Prostate gland (tissue), 2 donors: Measurements from ENCODE around the gene SUMO3. TPM values are rescaled to one million over a fixed set of nuclear protein-coding genes. Genes with fewer than 3 reads are reported as not detected.

Source experiments
- DNase-seq: peaks from one replicate; pipeline ENCODE4 v3.0.0-alpha.2; 2019; ENCODE audit warnings: low spot score
- H3K27ac ChIP-seq, 2 donors: fragments of 200-600 bp; sonication (generic); 2 replicates each; pipeline ENCODE4 v1.5.1; 2017 to 2019
- H3K27me3 ChIP-seq: fragments of 200-600 bp; sonication (generic); replicated peaks from 2 replicates; pipeline ENCODE4 v1.5.1; 2019; ENCODE audit not compliant: insufficient read depth
- H3K36me3 ChIP-seq, 2 donors: fragments of 200-600 bp; sonication (generic); 1 replicate in 1 of 2; 2 replicates in 1 of 2; pipeline versions ENCODE4 v1.5.1 to v1.8.1; 2017 to 2019
- H3K4me1 ChIP-seq: fragments of 200-600 bp; sonication (generic); replicated peaks from 2 replicates; pipeline ENCODE4 v1.5.1; 2019
- H3K4me3 ChIP-seq, 2 donors: fragments of 200-600 bp; sonication (generic); 2 replicates each; pipeline ENCODE4 v1.5.1; 2017 to 2019
- H3K9me3 ChIP-seq: fragments of 200-600 bp; sonication (generic); 2 replicates; pipeline ENCODE4 v1.5.1; 2017
- POLR2A ChIP-seq: fragments of 450-650 bp; IDR thresholded peaks from one replicate; pipeline ENCODE4 v1.6.1; 2016; ENCODE audit warnings: antibody characterized with exemption, mild to moderate bottlenecking
- POLR2AphosphoS5 ChIP-seq: sonication (generic); formaldehyde crosslinking; IDR thresholded peaks from one replicate; pipeline ENCODE4 v1.6.1; 2017; ENCODE audit warnings: antibody characterized with exemption
- WGBS: methylation state at CpG from one replicate; pipeline ENCODE4 v1.1.5; 2018; 5-methylcytosine and 5-hydroxymethylcytosine counted together
- intact Hi-C: fragments of 100-400 bp; cut with DNase I; formaldehyde crosslinking; loops from one replicate; pipeline ENCODE4 v1.14.2; 2022
- total RNA-seq, 2 donors: library from RNA; depleted of rRNA; stranded (reverse); fragments of >200 nt; gene quantifications; one replicate each; pipeline ENCODE4 v1.1.0, GENCODE V29; 2016
- TF ChIP-seq, protein P1 (sequence below), 4 experiments: fragments of 200-600 bp in 2 of 4; fragments of 450-650 bp in 2 of 4; sonication (generic) in 2 of 4; IDR thresholded peaks; 1 replicate in 3 of 4; 2 replicates in 1 of 4; pipeline ENCODE4 v1.5.1; 2016 to 2019; ENCODE audit warnings: antibody characterized with exemption in 4 of 4, mild to moderate bottlenecking in 2 of 4, moderate library complexity in 2 of 4

SUMO3 gene
- total RNA-seq, 2 donors from 2014 or later = 78.3 to 92.2 TPM

DNA sequence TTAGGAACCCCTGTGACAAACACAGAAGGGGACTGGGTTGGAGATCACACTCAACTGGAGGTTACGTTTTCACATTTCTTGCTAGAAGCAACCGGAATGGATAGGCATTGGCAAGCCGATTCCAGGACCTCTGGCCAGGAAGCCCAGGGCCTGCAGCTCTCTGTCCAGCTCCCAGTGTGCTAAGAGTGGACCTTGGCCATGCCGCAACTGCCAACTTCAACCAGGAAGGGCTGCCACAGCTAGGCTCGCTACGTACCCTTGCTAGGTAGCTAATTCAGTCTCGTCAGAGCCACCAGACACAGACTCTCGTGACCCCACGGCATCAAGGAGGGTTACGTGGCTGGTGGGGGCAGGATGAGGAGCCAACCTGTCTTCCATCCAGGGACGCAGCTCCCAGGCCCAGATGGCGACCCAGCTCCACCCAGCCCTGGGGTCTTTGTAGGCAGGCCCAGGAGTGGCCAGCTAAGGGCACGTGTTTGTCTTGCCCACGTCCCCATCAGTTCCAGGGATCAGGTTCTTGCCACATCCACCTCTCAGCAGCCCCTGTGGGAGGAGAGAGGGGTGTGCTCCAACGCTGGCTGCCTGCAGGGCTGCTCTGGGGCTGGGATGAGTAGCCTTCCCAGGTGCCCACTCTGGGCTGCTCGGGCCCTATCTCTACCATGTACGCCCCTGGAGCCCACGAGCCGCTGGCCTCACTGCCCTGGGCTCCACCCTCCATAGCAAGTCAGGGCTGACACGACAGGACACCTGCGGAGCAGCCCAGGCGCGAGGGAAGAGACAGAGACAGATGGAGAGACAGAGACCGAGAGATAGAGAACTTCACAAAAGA, 55.4 kb downstream of the SUMO3 start:
- DNase-seq = no peak
- no peaks in the 10 kb centered on the region for H3K27me3 ChIP-seq
- H3K4me3 ChIP-seq = no peak overlapping the region
- H3K4me1 ChIP-seq = no peaks in the 10 kb centered on the region
- H3K9me3 ChIP-seq = no peaks in the 10 kb centered on the region
- TF ChIP-seq POLR2AphosphoS5 = no peak
- TF ChIP-seq POLR2A = no peak
- TF ChIP-seq, protein P1, sequence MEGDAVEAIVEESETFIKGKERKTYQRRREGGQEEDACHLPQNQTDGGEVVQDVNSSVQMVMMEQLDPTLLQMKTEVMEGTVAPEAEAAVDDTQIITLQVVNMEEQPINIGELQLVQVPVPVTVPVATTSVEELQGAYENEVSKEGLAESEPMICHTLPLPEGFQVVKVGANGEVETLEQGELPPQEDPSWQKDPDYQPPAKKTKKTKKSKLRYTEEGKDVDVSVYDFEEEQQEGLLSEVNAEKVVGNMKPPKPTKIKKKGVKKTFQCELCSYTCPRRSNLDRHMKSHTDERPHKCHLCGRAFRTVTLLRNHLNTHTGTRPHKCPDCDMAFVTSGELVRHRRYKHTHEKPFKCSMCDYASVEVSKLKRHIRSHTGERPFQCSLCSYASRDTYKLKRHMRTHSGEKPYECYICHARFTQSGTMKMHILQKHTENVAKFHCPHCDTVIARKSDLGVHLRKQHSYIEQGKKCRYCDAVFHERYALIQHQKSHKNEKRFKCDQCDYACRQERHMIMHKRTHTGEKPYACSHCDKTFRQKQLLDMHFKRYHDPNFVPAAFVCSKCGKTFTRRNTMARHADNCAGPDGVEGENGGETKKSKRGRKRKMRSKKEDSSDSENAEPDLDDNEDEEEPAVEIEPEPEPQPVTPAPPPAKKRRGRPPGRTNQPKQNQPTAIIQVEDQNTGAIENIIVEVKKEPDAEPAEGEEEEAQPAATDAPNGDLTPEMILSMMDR (IDR thresholded peaks at IDR 0.05) = no peak
- WGBS = 83% methylated on average over 24 of the region's 24 CpGs
- no peak overlapping the region for H3K27ac ChIP-seq
- intact Hi-C loops = no loop called here
- no peaks in the 10 kb centered on the region for H3K36me3 ChIP-seq

DNA sequence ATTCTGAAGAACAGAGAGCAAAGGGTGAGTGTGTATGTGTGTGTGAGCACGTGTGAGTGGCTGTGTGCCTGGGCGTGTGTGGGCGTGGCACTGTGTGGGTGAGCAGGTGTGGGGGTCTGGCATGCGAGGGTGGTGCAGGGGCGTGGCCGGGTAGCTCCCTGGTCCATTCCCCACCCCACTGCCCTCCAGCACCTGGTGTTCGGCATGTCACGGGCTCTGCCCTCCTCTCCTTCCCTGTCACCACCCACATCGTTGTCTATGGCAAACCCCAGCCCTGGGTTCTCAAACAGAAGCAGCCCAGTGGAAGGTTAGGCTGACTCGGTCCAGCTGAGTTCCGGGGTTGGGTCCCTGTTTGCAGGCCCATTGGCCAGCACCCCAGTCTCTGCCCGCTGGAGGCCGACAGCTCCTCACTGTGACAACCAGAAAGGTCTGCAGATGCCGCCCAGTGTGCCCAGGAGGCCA, 56.1 kb downstream of the SUMO3 start:
- no peaks in the 10 kb centered on the region for H3K9me3 ChIP-seq
- H3K4me3 ChIP-seq = no peak overlapping the region
- no peaks in the 10 kb centered on the region for H3K4me1 ChIP-seq
- intact Hi-C loops = no loop called here
- TF ChIP-seq POLR2AphosphoS5 (no peak), POLR2A (no peak)
- TF ChIP-seq, protein P1 (IDR thresholded peaks at IDR 0.05) = no peak
- H3K27ac ChIP-seq = no peak overlapping the region
- no peaks in the 10 kb centered on the region for H3K27me3 ChIP-seq
- H3K36me3 ChIP-seq = no peaks in the 10 kb centered on the region
- DNase-seq = no peak
- WGBS = 84% methylated on average over 14 of the region's 14 CpGs

DNA sequence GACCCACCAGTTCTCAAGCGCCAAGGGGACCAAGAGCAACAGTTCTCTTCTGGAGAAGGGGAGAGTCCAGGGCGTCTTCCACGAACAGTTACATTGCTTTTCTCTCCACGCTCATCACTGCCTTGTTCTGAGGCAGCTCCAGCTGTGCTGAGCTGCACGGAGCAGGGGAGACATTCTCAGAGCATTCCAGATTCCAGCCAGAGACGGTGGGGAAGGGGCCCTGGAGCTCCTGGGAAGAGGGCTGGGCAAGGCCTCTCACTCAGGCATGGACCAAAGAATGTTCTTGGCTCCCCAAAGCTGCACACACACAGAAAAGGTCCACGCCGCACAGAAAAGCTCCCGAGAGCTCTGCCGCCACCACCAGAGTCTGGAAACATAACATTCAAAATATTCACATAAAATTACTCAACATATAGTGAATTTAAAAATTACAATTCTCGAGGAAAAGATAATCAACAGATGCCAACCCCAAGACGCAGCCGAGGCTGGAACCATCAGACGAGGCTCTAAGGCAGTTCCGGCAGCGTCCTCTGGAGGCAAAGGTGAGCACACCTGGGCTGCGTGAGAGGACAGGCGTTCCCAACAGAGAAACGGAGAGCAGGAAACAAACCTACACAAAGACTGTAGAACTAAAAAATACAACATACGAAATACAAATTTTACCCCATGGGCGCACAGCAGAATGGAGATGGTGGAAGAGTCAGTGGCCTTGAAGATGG, 56.7 kb downstream of the SUMO3 start:
- no peak for DNase-seq

DNA sequence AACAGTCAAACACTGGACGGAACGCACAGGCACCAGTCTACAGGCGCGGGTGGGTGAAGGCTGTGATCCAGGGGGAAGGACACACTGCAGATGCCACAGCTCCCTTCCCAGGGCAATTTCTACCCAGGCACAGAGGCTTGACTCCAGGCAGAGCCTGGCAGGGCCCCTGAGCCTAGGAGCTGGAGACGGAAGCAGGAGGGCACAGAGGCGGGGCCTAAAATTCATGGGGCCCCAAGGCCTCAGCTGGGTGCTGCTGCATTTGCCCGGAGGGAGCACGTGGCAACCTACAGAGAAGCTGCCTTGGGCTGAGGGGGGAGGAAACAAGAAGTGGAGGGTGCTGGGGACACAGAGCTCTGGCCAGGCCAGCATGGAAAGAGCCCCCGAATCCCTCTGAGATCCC, 57.5 kb downstream of the SUMO3 start:
- no peaks in the 10 kb centered on the region for H3K9me3 ChIP-seq
- no peak overlapping the region for H3K27ac ChIP-seq
- no peaks in the 10 kb centered on the region for H3K27me3 ChIP-seq
- intact Hi-C loops = no loop called here
- TF ChIP-seq POLR2A = no peak
- TF ChIP-seq, protein P1 (IDR thresholded peaks at IDR 0.05) = no peak
- TF ChIP-seq POLR2AphosphoS5 = no peak
- no peaks in the 10 kb centered on the region for H3K36me3 ChIP-seq
- H3K4me3 ChIP-seq = no peak overlapping the region
- no peak for DNase-seq
- WGBS = 89% methylated on average over 9 of the region's 9 CpGs
- no peaks in the 10 kb centered on the region for H3K4me1 ChIP-seq

More for the DNA sequence above, 56.7 kb downstream of the SUMO3 start:
- Histone ChIP-seq H3K9me3 (no peaks in the 10 kb centered on the region), H3K27me3 (no peaks in the 10 kb centered on the region), H3K36me3 (no peaks in the 10 kb centered on the region), H3K4me3 (no peak overlapping the region), H3K4me1 (no peaks in the 10 kb centered on the region), H3K27ac (no peak overlapping the region)
- TF ChIP-seq POLR2AphosphoS5 = no peak
- TF ChIP-seq, protein P1 (IDR thresholded peaks at IDR 0.05) = no peak
- 72% methylated on average over 21 of the region's 21 CpGs for WGBS
- intact Hi-C loops = no loop called here
